CD4-positive, alpha-beta memory T cell (primary cell): ENCODE results near the gene IFI27. TPM values are rescaled to one million over a fixed set of nuclear protein-coding genes. Genes with fewer than 3 reads are reported as not detected.

Experiments
- CTCF ChIA-PET: fragments of 350-600 bp; sonication (Branson Sonifier 250); formaldehyde crosslinking; loops from one replicate; lab custom pipeline; 2021; ENCODE audit warnings: inconsistent platforms; ENCODE audit not compliant: partially characterized antibody; lab: Charles Lee
- POLR2A ChIA-PET: fragments of 350-600 bp; sonication (Branson Sonifier 250); formaldehyde crosslinking; loops from one replicate; lab custom pipeline; 2021; ENCODE audit not compliant: partially characterized antibody; lab: Charles Lee
- DNase-seq, 5 donors: peaks; one replicate each; pipeline versions ENCODE4 v3.0.0 to v3.0.0-alpha.2; 2020 to 2022; ENCODE audit warnings: mixed read lengths in 1 of 5
- H3K27ac ChIP-seq: one replicate; pipeline ENCODE4 v1.7.0; 2013; ENCODE audit warnings: low read depth, low read length
- H3K27me3 ChIP-seq: 2 replicates; pipeline ENCODE4 v1.7.0; 2013; ENCODE audit warnings: mild to moderate bottlenecking, low read length, moderate library complexity; ENCODE audit not compliant: insufficient read depth
- H3K36me3 ChIP-seq: 2 replicates; pipeline ENCODE4 v1.7.0; 2013; ENCODE audit warnings: mild to moderate bottlenecking, low read length, moderate library complexity; ENCODE audit not compliant: insufficient read depth
- H3K4me1 ChIP-seq: 2 replicates; pipeline ENCODE4 v1.7.0; 2013; ENCODE audit warnings: mild to moderate bottlenecking, low read length, moderate library complexity; ENCODE audit not compliant: insufficient read depth
- H3K4me3 ChIP-seq, 2 donors: one replicate each; pipeline ENCODE4 v1.7.0; 2013; ENCODE audit warnings: low read length in 2 of 2, mild to moderate bottlenecking in 1 of 2
- H3K9me3 ChIP-seq, 2 donors: one replicate each; pipeline ENCODE4 v1.7.0; 2013; ENCODE audit warnings: low read length in 2 of 2, control low read depth in 1 of 2; ENCODE audit not compliant: control insufficient read depth in 1 of 2
- H3K27ac Mint-ChIP-seq, 7 donors: one replicate each; pipeline ENCODE4 v1.8.0; 2020 to 2021; ENCODE audit warnings: mixed read lengths in 7 of 7, mild to moderate bottlenecking in 6 of 7, inconsistent platforms in 3 of 7, moderate library complexity in 3 of 7
- H3K27me3 Mint-ChIP-seq, 2 donors: one replicate each; pipeline ENCODE4 v1.8.0; 2020 to 2021; ENCODE audit warnings: mixed read lengths in 2 of 2
- H3K36me3 Mint-ChIP-seq, 2 donors: one replicate each; pipeline ENCODE4 v1.8.0; 2020 to 2021; ENCODE audit warnings: mixed read lengths in 2 of 2, inconsistent platforms in 1 of 2, mild to moderate bottlenecking in 1 of 2
- H3K4me1 Mint-ChIP-seq, 4 donors: one replicate each; pipeline ENCODE4 v1.8.0; 2020 to 2021; ENCODE audit warnings: mixed read lengths in 4 of 4, mild to moderate bottlenecking in 1 of 4
- H3K4me3 Mint-ChIP-seq, 8 donors: one replicate each; pipeline ENCODE4 v1.8.0; 2020 to 2021; ENCODE audit warnings: mixed read lengths in 8 of 8, mild to moderate bottlenecking in 7 of 8, moderate library complexity in 6 of 8, inconsistent platforms in 3 of 8
- H3K9me3 Mint-ChIP-seq, 8 donors: one replicate each; pipeline ENCODE4 v1.8.0; 2020 to 2021; ENCODE audit warnings: mixed read lengths in 8 of 8, mild to moderate bottlenecking in 5 of 8, inconsistent platforms in 3 of 8, moderate library complexity in 1 of 8
- intact Hi-C: fragments of 100-400 bp; cut with micrococcal nuclease; formaldehyde crosslinking; loops from one replicate; pipeline ENCODE4 v1.15.1; 2023
- polyA plus RNA-seq, 2 donors: library from polyadenylated mRNA; unstranded; fragments of 300-500 nt; fragmentation: Illumina TruSeq; gene quantifications; one replicate each; pipeline ENCODE4 v1.2.3, GENCODE V29; 2021
- total RNA-seq, 2 experiments: library from RNA; stranded (reverse); gene quantifications; one replicate each; pipeline ENCODE4 v1.2.3, GENCODE V29; 2021

IFI27 gene
- total and polyA plus RNA-seq, 4 experiments from 2014 or later: 0.87 to 24.0 (median 8.7) TPM

GRCh38 chr14:94077111-94077821 lies 33.3 kb upstream of the IFI27 start:
- no peak for DNase-seq
- POLR2A ChIA-PET: no interaction called here
- H3K9me3 ChIP-seq: peaks cover 0 to 5% of the 10 kb centered on the region in 2 donors
- H3K36me3 ChIP-seq: peaks cover 29% of the 10 kb centered on the region
- no peak overlapping the region for H3K27ac ChIP-seq
- H3K36me3 Mint-ChIP-seq: peaks cover 62 to 70% of the 10 kb centered on the region in 2 donors
- H3K9me3 Mint-ChIP-seq: peaks cover 5 to 22% (median 13%) of the 10 kb centered on the region in 8 donors
- H3K4me1 Mint-ChIP-seq: peaks cover 45 to 84% (median 62%) of the 10 kb centered on the region in 4 donors
- H3K4me1 ChIP-seq: peaks cover 74% of the 10 kb centered on the region
- no peaks in the 10 kb centered on the region for H3K27me3 ChIP-seq
- H3K4me3 Mint-ChIP-seq: peak overlapping the region; percentile 99 to 100 (median 99)
- CTCF ChIA-PET: no interaction called here
- no peaks in the 10 kb centered on the region for H3K27me3 Mint-ChIP-seq
- H3K4me3 ChIP-seq: peak overlapping the region; percentile 12 to 92
- intact Hi-C loops: no loop called here
- H3K27ac Mint-ChIP-seq: peak overlapping the region in 3 of 7 donors; percentile 38 to 73 (median 50)

GRCh38 chr14:94077823-94078222 lies 32.7 kb upstream of the IFI27 start:
- Mint-ChIP-seq H3K27me3 (no peaks in the 10 kb centered on the region), H3K27ac (peak overlapping the region in 2 of 7 donors; percentile 83 to 98), H3K4me1 (peaks cover 46 to 87% (median 61%) of the 10 kb centered on the region in 4 donors), H3K36me3 (peaks cover 59 to 69% of the 10 kb centered on the region in 2 donors), H3K9me3 (peaks cover 4 to 20% (median 13%) of the 10 kb centered on the region in 8 donors), H3K4me3 (peak overlapping the region; percentile 99 to 100 (median 99))
- Histone ChIP-seq H3K4me3 (peak overlapping the region; percentile 92 to 98), H3K4me1 (peaks cover 72% of the 10 kb centered on the region), H3K27me3 (no peaks in the 10 kb centered on the region), H3K27ac (no peak overlapping the region), H3K9me3 (peaks cover 0 to 5% of the 10 kb centered on the region in 2 donors), H3K36me3 (peaks cover 29% of the 10 kb centered on the region)
- ChIA-PET CTCF (interaction anchor here (4.9 kb wide), 1 partner anchor 42 kb away, joined by 29 read pairs; no protein-coding TSS in a partner anchor), POLR2A (no interaction called here)
- intact Hi-C loops: no loop called here
- no peak for DNase-seq

DNA sequence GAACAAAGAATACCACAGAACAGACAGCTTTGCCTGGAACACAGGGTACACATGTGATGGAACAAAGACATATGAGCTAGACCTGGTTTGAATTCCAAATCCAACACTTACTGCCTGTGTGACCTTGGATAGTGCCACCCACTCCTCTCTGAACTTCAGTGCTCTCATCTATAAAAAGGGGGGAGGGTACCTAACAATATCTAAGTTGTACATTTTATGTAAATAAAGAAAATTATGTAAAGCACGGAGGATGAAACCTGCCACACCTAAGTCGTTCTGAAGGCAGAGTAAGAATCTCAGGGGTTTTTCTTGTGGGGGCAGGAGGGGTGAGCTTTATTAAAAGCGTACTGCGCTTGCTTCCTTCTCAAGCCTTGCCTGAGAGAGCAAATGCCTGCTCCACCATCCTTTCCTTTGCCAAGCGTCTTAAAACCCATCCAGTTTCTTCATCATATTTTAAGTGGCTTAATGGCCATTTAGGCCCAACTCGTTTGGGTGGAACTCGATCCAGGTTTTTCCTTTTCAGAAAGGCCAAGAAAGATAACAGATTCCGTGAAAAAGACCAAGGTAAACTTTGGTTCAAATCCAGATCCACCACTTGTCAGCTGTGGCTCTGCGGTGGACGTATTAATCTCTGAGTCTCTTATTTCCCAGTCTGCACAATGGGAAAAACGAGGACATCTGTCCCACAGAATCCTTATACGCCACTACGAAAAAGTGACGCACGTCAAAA lies 30.5 kb upstream of the IFI27 start:
- peaks cover 42 to 78% (median 52%) of the 10 kb centered on the region in 4 donors for H3K4me1 Mint-ChIP-seq
- H3K4me3 ChIP-seq: peak overlapping the region; percentile 92 to 98
- POLR2A ChIA-PET: interaction anchor here (0.7 to 2.7 kb wide), 17 partner anchors 11 to 115 kb away, joined by 3 to 17 read pairs (median 4); partner anchors contain the start of genes IFI27L2, OTUB2 and PPP4R4
- no peaks in the 10 kb centered on the region for H3K27me3 ChIP-seq
- H3K27me3 Mint-ChIP-seq: no peaks in the 10 kb centered on the region
- peak overlapping the region; percentile 98 to 100 (median 99) for H3K27ac Mint-ChIP-seq
- H3K36me3 Mint-ChIP-seq: peaks cover 44 to 56% of the 10 kb centered on the region in 2 donors
- CTCF ChIA-PET: interaction anchor here (1.0 to 4.9 kb wide), 8 partner anchors 27 to 128 kb away, joined by 3 to 29 read pairs (median 6); partner anchors contain the start of gene IFI27L2
- no peaks in the 10 kb centered on the region for H3K9me3 ChIP-seq
- H3K4me1 ChIP-seq: peaks cover 57% of the 10 kb centered on the region
- peaks cover 0 to 11% (median 5%) of the 10 kb centered on the region in 8 donors for H3K9me3 Mint-ChIP-seq
- DNase-seq: peak in 4 of 5 donors; percentile 15 to 46 (median 31)
- H3K36me3 ChIP-seq: peaks cover 22% of the 10 kb centered on the region
- intact Hi-C loops: loop anchor here (2.0 kb wide), 4 partner anchors 53 to 109 kb away; partner anchors contain the start of gene OTUB2
- H3K27ac ChIP-seq: peak overlapping the region; percentile 86
- peak overlapping the region; percentile 99 to 100 (median 99) for H3K4me3 Mint-ChIP-seq

DNA sequence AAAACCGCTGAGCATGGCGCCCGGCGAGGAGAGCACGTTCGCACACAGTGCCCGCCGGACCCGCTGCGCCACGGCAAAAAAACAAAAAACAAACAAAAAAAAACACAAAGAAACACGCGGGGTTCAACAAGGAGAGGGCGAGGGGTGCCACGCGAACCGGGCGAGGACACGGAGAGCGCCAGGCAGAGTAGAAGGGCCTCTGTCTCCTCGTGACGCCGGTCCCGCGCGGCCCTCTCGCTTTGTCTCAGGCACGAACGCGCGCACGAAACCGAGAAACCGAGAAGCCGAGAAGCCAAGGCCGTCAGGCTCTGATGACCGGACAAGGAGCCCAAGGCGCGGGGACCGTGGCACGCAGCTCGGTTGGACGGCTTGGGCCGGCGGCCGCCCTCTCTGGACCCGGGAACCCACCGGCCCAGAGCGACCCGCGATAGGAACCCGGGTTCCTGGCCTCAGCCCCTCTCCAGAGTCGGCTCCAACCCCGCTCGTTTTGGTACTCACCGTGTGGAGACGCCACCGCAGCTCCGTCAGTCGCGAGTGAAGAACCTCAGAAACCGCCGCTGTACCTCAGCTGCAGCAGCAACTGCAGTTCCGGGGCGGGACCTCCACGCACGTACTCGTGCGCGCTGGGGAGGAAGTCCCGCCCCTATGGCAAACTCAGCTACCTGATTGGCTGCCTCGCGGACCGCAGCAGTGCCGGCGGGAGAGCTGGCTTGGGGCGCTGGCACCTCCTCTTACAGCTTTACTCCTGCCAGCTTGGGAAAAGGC lies 29.7 kb upstream of the IFI27 start, which contains the start of the genes DDX24 and IFI27L1:
Gene DDX24, minus strand, starts transcription at position 582 of the 765 bp plus-strand sequence. CDS start 1,460 bp downstream, outside the sequence.
Gene IFI27L1, plus strand, starts transcription at position 690 of the 765 bp plus-strand sequence. CDS start 15,628 bp downstream, outside the sequence.
- Mint-ChIP-seq H3K4me3 (peak within 1 kb of the TSS; percentile 99 to 100 (median 99)), H3K27me3 (no peaks in the 10 kb centered on the region), H3K4me1 (peaks cover 36 to 70% (median 45%) of the 10 kb centered on the region in 4 donors), H3K36me3 (peaks cover 36 to 50% of the 10 kb centered on the region in 2 donors), H3K9me3 (peaks cover 0 to 4% (median 0%) of the 10 kb centered on the region in 8 donors), H3K27ac (peak within 1 kb of the TSS; percentile 98 to 100 (median 99))
- peaks cover 22% of the 10 kb centered on the region for H3K36me3 ChIP-seq
- H3K4me1 ChIP-seq: peaks cover 50% of the 10 kb centered on the region
- POLR2A ChIA-PET: interaction anchor here (0.7 to 2.7 kb wide), 25 partner anchors 10 to 141 kb away, joined by 3 to 17 read pairs (median 5); partner anchors contain the start of genes IFI27L2 and OTUB2
- intact Hi-C loops: loop anchor here (1.0 to 2.0 kb wide), 5 partner anchors 48 to 110 kb away; partner anchors contain the start of genes IFI27L2 and OTUB2
- DNase-seq: peak; percentile 96 to 97 (median 97)
- peak within 1 kb of the TSS; percentile 92 to 98 for H3K4me3 ChIP-seq
- H3K27ac ChIP-seq: peak within 1 kb of the TSS; percentile 86
- H3K9me3 ChIP-seq: no peaks in the 10 kb centered on the region
- CTCF ChIA-PET: interaction anchor here (0.7 to 4.9 kb wide), 10 partner anchors 12 to 141 kb away, joined by 3 to 29 read pairs (median 4); partner anchors contain the start of gene IFI27L2
- no peaks in the 10 kb centered on the region for H3K27me3 ChIP-seq

- Histone ChIP-seq H3K4me3 (peak overlapping the region; percentile 92 to 98), H3K4me1 (peaks cover 44% of the 10 kb centered on the region), H3K27ac (peak overlapping the region; percentile 86), H3K9me3 (no peaks in the 10 kb centered on the region), H3K36me3 (peaks cover 22% of the 10 kb centered on the region), H3K27me3 (no peaks in the 10 kb centered on the region)
- ChIA-PET CTCF (interaction anchor here (0.7 to 4.9 kb wide), 9 partner anchors 11 to 142 kb away, joined by 3 to 29 read pairs (median 4); partner anchors contain the start of gene IFI27L2), POLR2A (interaction anchor here (0.7 to 2.7 kb wide), 23 partner anchors 10 to 142 kb away, joined by 3 to 17 read pairs (median 5); partner anchors contain the start of genes IFI27L2 and OTUB2)
- Mint-ChIP-seq H3K4me1 (peaks cover 34 to 64% (median 42%) of the 10 kb centered on the region in 4 donors), H3K36me3 (peaks cover 30 to 44% of the 10 kb centered on the region in 2 donors), H3K27me3 (no peaks in the 10 kb centered on the region), H3K9me3 (no peaks in the 10 kb centered on the region), H3K27ac (peak overlapping the region; percentile 95 to 100 (median 99)), H3K4me3 (peak overlapping the region; percentile 99 to 100 (median 99))
- intact Hi-C loops: loop anchor here (1.0 to 2.0 kb wide), 5 partner anchors 48 to 111 kb away; partner anchors contain the start of genes IFI27L2 and OTUB2
- DNase-seq: no peak
These were observed 29.1 kb upstream of the IFI27 start for GRCh38 chr14:94081386-94081820.

GRCh38 chr14:94087891-94088290 lies 22.6 kb upstream of the IFI27 start:
- POLR2A ChIA-PET: no interaction called here
- no peak overlapping the region for H3K27ac Mint-ChIP-seq
- peaks cover 0 to 1% (median under 1%) of the 10 kb centered on the region in 4 donors for H3K4me1 Mint-ChIP-seq
- no peak for DNase-seq
- no peaks in the 10 kb centered on the region for H3K9me3 Mint-ChIP-seq
- no peak overlapping the region for H3K4me3 Mint-ChIP-seq
- no peak overlapping the region for H3K27ac ChIP-seq
- no peaks in the 10 kb centered on the region for H3K4me1 ChIP-seq
- no peaks in the 10 kb centered on the region for H3K27me3 ChIP-seq
- no peaks in the 10 kb centered on the region for H3K9me3 ChIP-seq
- no peaks in the 10 kb centered on the region for H3K36me3 ChIP-seq
- intact Hi-C loops: no loop called here
- H3K36me3 Mint-ChIP-seq: no peaks in the 10 kb centered on the region
- H3K27me3 Mint-ChIP-seq: no peaks in the 10 kb centered on the region
- CTCF ChIA-PET: no interaction called here
- no peak overlapping the region for H3K4me3 ChIP-seq
